DMS53 (cell line): ENCODE data around the gene CDT1.

Experiments used
- DNase-seq: peaks from one replicate; lab custom pipeline; 2025; lab: John Stamatoyannopoulos, UW

The CDT1 gene

DNA sequence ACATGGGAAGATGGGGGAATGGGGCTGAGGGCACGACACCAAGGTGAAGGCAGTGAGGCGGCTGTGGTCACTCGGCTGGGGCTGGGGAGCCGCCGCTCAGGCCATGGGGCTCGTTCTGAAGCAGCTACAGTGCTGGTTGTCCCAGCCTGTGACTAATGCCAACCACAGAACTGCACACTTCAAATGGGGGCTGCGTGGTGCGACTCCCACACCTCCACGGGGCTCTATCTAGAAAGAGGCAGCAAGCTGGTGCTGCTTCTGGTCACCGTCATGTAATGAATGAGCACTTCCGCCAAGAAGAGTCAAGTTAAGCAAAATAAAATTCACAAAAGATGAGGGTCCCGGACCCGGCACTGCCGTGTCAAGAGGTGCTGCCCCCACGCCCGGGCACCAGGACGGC lies 33.2 kb downstream of the CDT1 start:
- no peak for DNase-seq

DNA sequence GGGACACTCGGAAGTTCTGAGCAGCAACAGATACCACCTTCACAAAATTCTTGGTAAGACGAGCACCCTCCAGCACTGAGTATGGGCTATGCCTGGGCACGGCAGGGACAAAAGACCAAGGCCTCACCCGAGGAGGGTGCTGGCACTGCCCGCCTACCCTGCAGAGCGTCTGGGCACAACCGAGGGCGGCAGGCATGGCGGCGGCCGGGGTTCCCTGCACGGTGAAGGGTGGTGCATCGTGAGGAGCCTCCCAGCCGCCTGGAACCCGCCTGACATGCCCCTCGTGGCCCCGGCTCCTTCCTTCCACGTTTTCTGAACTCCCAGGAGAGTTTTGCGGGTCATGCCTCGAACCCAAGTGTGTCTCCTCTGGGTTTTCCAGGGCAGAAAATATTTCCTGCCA lies 34.2 kb downstream of the CDT1 start:
- no peak for DNase-seq

DNA sequence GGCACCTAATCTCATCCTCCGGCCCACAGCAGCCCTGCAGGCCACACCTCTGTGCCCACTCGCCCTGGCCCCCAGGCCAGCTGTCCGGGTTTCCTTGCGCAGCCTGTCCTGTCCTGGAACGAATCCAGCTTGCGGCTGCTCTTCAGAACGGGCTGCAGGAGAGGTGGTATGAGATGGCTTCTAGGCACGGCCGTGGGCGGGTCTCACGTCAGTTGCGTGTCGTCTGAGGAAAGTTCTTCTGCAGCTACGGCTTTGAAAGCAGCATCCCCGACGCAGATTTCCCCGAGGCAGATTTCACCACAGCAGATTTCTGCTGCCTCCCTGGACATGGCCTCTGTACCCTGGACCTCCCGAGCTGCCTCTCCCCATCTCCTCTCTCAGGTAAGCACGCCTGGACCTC lies 35.0 kb downstream of the CDT1 start:
- no peak for DNase-seq

DNA sequence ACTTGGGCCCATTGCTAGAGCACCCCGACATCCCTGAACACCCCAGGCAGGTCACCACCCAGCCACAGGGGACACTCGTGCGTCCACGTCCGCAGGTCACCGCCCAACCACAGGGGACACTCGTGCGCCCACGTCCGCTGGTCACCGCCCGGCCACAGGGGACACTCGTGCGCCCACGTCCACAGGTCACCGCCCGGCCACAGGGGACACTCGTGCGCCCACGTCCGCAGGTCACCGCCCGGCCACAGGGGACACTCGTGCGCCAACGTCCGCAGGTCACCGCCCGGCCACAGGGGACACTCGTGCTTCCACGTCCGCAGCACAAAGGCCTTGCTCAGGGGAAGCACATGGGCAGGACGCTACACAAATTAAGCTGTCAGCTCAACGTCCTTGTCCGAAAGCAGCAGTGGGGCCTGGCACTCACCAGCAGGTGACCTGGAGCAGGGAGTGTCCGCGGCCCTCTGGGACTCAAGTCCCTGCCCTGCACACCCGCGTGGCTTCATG lies 35.5 kb downstream of the CDT1 start:
- no peak for DNase-seq

DNA sequence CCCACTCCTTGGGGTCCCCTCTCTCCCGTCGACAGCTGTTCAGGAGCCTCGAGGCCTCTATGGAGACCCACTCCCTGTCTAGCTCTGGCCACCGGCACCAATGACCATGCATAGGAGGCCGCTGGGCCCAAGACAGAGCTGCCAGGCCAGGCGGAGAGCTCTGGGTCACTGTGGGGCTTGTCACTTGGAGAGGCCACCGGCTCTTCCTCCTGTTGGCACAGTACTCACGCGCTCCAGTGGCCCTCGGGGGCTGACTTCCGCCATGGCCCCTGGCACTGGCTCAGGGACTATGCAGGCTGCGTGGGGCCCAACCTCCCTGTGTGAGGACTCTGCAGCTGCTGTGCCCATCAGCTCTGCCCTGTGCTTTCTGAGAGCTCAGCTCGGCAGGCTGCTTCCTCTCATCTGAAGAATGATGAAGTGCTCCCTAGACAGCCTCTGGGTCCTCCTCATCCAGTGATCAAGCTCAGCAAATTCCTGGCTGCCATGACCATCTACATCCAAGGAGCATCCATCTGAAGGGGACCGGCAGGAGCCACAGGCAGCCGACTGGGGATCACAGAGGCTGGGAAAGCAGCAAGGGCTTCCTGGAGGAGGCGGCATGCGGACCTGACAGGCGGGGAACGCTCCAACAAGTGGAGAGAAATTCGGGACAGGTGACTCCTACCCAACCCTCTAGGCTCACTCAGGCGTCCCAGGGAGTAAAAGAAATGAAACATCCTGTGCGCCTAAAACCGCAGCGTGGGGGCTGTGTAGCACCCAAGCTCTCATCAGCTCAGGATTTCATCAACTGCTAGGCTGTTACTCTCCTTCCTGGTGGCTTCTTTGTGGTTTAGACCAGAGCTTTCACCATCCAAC lies 36.4 kb downstream of the CDT1 start:
- no peak for DNase-seq

DNA sequence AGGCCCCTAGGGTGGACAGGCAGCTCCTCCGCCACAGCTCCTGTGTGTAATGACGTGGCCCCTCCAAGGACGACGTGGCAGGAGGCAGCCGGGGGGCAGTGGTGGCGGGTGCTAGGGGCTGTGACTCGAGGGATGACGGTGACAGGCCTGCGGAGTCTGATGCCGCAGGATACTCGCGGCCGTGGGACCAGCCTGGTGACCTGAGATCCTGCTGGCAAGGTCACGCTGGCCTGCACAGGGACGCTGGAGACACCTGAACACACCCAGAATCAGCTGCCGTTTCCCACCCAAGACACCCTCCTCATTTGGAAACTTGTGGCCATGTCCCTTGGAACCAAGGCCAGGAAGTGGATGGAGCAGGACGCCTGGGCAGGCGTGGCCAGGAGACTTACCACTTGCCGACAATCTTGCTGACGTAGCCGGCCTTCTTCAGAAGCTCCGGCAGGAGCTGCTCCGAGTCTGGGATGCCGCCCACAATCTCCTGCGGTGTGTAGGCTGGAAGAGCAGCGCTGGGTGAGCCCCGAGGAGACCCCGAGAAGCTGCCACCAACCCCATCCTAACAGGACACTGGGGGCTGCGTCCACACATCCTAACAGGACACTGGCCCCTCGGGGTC lies 37.1 kb downstream of the CDT1 start:
- no peak for DNase-seq

DNA sequence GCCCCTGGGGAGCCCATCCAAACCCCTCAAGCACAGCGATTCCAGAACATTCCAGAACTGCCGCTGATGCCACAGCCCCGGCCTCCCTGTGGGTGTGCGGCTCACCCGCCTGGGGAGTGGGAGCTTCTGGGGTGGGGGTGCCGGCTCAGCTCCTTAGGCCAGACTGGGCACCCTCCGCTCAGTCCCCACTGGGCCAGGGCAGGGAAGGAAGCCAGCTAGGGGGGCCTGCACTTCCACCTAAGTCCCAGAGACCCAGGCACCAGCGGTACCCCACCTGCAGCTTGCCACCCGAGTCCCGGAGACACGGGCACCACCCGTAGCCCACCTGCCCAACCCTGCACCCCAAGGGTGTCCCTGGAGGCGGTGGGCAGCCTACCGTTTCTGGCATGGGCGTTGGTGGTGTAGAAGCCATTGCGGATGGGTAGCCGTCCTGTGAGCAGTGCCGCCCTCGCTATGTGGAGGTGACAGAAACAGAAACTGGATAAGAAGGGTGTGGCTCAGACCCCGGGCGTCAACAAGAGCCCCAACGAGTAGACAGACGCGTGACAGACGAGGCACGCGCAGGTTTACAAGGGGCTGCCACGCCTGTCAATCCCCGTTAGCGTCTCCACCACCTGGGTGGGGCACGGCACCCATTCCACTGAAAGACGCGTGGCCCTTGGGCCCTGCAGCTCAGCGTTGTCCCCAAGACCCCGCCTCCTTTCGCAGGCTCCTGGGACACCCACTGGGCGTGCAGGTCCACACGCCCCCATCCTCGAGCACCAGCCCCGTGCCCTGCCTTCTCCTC lies 38.1 kb downstream of the CDT1 start:
- no peak for DNase-seq

DNA sequence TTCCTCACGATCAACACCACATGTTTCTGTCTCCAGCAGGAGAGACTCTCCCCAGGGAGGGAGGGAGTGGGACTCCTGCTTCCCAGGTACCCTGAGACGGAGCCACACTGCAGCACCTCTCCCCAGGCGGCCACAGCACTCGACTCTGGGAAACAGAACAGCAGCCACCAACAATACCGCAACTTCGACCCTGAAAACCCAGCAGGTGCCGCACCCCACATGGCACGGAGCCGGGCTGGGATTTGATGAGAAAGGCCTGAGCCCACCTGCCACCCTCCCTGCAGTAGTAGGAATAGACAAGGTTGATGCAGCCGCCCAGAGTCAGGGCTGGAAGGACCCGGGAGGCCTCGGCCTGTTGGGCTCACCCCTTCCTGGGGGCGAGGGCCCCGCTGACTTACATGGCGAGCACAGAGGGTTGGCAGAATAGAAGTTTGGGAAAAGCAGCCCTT lies 38.7 kb downstream of the CDT1 start:
- no peak for DNase-seq

DNA sequence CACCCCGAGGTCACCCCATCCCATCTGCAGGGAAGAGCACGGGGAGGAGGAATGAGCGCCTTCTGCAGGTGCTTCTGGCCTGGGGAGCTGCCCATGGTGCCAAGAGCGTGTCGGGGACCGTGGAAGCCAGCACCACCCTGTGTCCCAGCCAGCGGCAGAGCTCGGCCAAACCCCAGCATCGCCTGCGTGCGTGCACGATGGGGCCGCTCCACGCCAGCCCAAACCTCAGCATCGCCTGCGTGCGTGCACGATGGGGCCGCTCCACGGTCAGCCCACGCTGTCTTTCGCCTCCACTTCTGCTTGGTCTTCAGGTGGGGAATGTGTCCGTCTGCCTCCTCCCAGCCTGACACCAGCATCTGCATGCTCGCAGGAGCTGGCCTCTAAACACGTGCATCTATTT lies 39.2 kb downstream of the CDT1 start:
- DNase-seq = no peak

DNA sequence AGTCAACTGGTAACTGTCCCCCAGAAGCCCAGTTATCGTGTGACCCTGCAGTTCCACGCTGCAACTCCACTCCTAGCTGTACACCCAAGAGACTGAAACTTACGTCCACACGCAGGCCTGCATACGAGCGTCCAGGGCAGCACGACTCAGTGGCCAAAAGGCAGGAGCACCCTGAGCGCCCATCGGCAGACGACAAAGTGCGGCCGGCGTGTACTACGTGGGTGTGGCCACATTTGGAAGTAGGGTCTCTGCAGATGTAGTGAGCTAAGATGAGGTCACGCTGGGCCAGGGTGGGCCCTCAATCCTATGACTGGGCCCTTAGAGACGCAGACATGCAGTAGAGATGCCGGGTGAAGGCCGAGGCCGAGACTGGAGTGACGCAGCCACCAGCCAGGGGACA lies 39.7 kb downstream of the CDT1 start:
- no peak for DNase-seq

DNA sequence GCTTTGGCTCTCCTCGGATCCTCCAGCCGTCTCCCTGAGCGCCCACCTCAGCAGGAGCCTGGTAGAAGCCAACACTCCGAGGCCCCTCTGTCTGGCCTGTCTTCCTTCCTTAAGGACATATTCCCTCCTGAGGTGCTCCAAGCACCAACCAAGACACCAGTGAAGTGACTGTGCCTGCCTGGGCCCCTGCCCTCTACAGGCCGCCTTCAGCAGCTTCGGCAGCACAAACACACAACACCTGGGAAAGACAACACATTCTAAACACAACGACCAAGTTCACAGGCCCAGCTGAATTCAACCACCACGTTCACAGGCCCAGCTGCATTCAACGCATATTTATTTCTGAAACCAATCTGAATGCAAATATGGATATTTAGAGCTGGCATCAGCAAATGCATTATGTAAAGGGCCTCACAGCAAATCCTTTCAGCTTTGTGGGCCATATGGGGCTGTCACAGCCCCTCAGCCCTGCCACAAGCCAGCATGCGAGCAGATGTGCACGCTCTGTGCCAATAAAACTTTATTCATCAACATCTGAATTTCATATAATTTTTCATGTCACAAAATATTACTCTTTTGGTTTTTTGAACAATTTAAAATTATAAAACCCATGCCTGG lies 40.9 kb downstream of the CDT1 start:
- DNase-seq = no peak

DNA sequence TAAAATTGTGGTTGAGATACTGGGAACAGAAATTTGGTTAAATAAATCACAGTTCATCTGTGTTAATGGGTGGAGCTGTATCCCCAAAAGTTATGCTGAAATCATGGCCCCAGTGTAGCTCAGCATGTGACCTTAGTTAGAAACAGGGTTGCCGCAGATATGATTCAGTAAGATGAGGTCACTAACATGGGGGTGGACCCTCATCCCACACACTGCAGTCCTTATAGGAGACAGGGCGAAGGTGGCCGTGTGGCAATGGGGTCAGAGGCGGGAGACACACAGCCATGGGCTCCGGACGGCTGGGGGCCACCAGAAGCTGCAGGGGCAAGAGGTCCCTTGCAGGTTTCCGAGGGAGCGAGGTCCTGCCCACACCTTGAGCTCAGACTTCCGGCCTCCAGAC lies 42.5 kb downstream of the CDT1 start:
- DNase-seq = no peak

DNA sequence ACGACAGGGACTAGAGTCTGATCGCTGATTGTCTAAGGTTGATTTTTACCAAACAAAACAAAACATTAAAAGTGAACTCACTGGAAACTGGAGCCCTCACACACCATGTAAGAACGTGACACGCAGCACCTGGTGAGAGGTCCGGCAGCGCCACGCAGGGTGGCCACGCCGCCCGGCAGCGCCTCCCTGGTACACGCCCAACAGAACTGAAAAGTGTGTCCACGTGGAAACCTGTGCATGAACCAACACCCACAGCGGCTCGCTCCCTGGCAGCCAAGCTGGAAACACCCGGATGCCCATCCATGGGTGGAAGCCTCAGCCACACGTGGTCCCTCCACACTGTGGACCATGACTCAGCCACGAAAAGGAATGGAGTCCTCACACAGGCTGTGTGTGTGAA lies 44.1 kb downstream of the CDT1 start:
- no peak for DNase-seq

DNA sequence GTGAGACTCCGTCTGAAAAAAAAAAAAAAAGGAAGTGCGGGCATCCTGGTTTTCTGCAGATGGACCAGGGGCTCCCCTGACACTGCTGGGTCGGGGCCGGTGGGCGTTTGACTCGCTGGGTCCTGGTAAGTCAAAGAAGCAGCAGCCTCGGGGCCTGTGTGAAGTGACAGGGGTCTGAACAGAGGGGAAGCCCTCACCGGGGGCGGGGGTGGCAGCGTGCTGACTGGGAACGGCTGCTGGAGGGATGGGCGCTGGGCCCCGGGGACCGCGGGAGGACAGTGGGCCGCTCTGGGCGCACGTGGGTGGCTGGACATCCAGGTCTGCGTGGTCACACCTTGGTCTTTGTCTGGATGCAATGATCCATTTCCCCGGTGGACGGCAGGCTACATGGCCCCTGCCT lies 45.0 kb downstream of the CDT1 start:
- no peak for DNase-seq

DNA sequence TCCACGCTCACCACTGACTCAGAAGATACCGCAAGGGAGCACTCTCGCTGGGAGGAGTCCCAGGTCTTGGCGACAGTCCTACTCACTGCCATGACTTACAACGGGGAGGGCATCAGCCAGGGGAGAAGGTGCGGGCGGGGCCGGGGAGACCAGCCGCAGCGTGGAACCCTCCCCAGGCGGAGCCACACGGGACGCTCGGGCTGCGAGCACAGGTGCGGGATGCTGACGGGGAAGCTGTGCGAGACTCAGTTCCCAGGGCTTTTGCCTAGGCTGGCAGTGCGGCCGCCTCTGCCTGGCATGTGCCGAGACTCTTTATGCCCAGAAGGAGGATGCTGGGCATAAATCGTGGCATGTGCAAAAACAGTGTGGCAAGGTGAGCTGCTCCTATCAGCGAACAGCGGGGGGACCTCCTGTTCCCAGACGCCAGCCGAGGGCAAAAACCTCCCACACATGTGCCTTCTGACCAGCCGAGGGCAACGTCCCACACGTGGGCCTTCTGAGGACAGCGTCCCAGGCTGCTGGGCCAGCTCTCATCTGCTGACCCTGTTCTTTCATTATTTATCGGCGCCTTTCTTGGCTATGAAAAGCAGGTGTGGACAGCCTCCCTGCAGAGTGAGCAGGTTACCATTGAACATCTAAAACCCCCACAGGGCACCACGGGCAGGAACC lies 47.1 kb downstream of the CDT1 start:
- no peak for DNase-seq

DNA sequence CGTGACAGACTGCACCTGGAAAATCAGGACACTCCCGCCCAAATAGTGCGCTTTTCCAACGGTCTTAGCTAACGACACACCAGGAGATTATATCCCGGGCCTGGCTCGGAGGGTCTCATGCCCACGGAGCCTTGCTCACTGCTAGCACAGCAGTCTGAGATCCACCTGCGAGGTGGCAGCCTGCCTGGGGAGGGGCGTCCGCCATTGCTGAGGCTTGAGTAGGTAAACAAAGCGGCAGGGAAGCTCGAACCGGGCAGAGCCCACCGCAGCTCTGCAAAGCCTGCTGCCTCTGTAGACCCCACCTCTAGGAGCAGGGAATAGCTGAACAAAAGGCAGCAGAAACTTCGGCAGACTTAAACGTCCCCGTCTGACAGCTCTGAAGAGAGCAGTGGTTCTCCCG lies 48.0 kb downstream of the CDT1 start:
- DNase-seq = no peak

DNA sequence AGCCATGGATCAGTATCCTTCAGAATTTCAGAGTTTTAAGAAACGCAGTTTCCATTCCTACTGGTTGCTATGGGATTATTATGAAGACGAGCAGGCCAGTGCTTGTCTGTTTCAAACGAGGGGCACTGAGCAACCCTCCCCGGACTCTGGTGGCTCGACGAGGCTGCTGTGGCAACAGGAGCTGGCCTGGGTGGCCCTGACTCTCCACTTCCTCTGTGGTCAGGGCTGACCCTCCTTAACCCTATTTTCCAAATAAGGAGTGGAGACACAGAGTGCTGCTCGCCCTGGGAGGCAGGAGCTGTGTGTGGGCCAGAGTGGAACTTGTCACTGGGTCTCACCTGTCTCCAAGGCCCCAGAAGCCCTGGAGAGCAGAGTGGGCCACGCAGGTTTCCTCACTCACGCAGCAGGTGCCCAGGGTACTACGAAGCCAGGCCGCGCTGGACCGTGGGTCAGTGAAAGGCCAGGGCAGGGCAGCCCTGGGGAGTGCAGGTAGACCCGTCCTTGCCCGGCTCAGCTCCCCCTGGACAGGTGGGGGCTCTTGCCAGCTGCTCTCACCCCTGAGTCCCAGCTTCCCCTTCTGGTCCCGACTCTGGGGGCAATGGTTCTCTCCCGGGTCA lies 49.8 kb downstream of the CDT1 start:
- DNase-seq = no peak

DNA sequence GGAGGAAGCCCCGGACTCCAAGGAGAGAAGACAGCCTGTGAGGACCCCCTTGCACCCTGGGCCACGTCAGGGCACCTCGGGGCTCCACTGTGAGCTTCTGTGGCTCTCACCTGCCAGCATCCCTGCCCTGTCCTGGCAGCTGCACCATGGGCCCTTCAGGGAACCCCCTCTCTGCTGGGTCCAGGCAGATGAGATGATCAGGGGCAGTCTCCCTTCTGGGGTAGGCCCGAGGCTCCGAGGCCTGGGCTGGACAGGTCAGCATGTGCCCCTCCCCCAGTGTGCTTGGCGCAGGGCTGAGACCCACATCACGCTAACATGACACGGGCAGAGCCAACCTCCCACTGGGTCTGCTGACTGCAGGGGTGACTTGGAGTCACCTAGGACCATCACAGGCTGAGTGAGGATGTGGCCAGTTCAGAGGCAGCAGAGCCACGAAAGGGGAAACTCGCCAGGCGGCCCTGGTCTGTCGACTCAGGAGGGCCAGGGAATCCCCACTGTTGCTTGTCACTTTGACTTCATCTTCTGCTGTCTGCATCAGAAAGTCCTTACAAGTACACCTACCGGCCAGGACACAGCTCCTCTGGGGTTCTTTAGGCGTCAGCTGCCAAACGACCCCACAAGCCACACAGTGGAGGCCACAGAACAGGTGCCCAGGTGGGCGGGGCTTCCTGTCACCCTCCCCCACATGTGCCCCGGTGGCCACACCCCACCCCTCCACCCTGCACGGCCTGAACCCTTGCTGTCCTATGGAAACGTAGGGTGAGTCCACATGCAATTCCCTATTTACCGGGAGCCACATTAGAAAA lies 50.9 kb downstream of the CDT1 start:
- no peak for DNase-seq

DNA sequence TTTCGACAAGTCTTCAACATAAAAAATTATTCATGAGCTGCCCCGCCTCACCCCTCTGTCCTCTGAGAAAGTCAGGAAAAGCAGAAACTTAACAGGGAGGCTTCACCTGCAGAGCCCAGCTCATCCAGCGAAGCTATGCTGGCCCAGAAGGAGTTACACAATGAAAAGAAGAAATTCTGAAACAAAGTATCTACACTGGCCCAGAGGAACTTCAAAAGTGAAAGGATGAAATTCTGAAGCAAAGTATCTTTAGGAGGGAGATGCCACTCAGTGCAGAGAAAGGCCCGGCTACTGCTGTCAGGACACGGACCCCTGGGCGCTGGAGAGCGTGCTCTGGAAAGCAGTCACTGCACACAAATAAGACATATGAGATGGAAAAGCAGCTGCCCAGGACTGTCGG lies 51.6 kb downstream of the CDT1 start:
- DNase-seq = no peak

DNA sequence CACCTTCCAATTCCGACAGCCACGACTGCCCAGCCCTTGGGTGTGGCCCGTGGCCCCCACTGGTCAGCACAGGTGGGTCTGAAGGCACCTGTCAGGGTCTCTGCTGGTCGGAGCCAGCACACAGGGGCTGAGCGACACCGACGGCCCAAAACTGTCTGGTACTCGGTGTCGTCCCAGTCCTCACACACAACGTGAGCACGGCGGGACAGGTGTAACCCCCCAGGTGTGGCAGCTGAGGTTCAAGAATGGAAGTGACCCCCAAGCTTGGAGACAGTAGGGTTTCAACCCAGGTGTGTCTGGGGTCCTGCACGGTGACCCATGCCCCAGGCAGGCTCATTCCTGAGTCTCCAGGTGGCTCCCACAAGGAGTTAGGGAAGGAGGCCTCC lies 52.1 kb downstream of the CDT1 start:
- DNase-seq = no peak
